ENCODE results near the gene RELL2.

The RELL2 gene

GRCh38 chr5:141597814-141598213 lies 39.0 kb upstream of the RELL2 start:
- no peak for TF ChIP-seq CTCF (conservative IDR thresholded peaks at IDR 0.05; ENCODE audit: low read depth, low read length)
- no peak overlapping the region for H3K4me2 ChIP-seq
- H3K4me1 ChIP-seq (ENCODE audit: low read depth, poor library complexity, severe bottlenecking), result peaks cover 12% of the 10 kb centered on the region
- no peak overlapping the region for H3K27ac ChIP-seq
- no peaks in the 10 kb centered on the region for H4K20me1 ChIP-seq (ENCODE audit: insufficient read depth)
- H3K27me3 ChIP-seq (ENCODE audit: insufficient read depth, low read depth), result no peaks in the 10 kb centered on the region
- H3K4me3 ChIP-seq (IDR thresholded peaks at IDR 0.05; ENCODE audit: insufficient read depth, low read depth, low read length), result no peak overlapping the region
- peaks cover 27% of the 10 kb centered on the region; the same call in 1 of the 2 replicates for H3K79me2 ChIP-seq (ENCODE audit: insufficient read depth, low read depth)
- no peaks in the 10 kb centered on the region for H3K36me3 ChIP-seq (ENCODE audit: insufficient read depth)
- no peak overlapping the region for H2AFZ ChIP-seq (ENCODE audit: low read depth)
- no peak overlapping the region for H3K9ac ChIP-seq

- Histone ChIP-seq H3K4me1 (ENCODE audit: low read depth, poor library complexity, severe bottlenecking) (peaks cover 17% of the 10 kb centered on the region), H3K4me2 (no peak overlapping the region), H3K27ac (no peak overlapping the region), H3K27me3 (ENCODE audit: insufficient read depth, low read depth) (no peaks in the 10 kb centered on the region), H3K79me2 (ENCODE audit: insufficient read depth, low read depth) (peaks cover 34% of the 10 kb centered on the region; the same call in 1 of the 2 replicates), H2AFZ (ENCODE audit: low read depth) (no peak overlapping the region), H3K9ac (no peak overlapping the region), H4K20me1 (ENCODE audit: insufficient read depth) (no peaks in the 10 kb centered on the region), H3K4me3 (IDR thresholded peaks at IDR 0.05; ENCODE audit: insufficient read depth, low read depth, low read length) (no peak overlapping the region), H3K36me3 (ENCODE audit: insufficient read depth) (no peaks in the 10 kb centered on the region)
- no peak for TF ChIP-seq CTCF (conservative IDR thresholded peaks at IDR 0.05; ENCODE audit: low read depth, low read length)
Measured at GRCh38 chr5:141598391-141599345, 38.1 kb upstream of the RELL2 start.

- Histone ChIP-seq H3K4me2 (no peak overlapping the region), H3K4me1 (ENCODE audit: low read depth, poor library complexity, severe bottlenecking) (peaks cover 36% of the 10 kb centered on the region), H2AFZ (ENCODE audit: low read depth) (no peak overlapping the region), H3K27me3 (ENCODE audit: insufficient read depth, low read depth) (no peaks in the 10 kb centered on the region), H3K4me3 (IDR thresholded peaks at IDR 0.05; ENCODE audit: insufficient read depth, low read depth, low read length) (no peak overlapping the region), H4K20me1 (ENCODE audit: insufficient read depth) (no peaks in the 10 kb centered on the region), H3K36me3 (ENCODE audit: insufficient read depth) (no peaks in the 10 kb centered on the region), H3K9ac (no peak overlapping the region), H3K79me2 (ENCODE audit: insufficient read depth, low read depth) (peaks cover 58% of the 10 kb centered on the region; the same call in 1 of the 2 replicates), H3K27ac (no peak overlapping the region)
- TF ChIP-seq CTCF (conservative IDR thresholded peaks at IDR 0.05; ENCODE audit: low read depth, low read length), result no peak
Measured at GRCh38 chr5:141602606-141603005, 34.2 kb upstream of the RELL2 start.

- H2AFZ ChIP-seq (ENCODE audit: low read depth), result no peak overlapping the region
Measured at GRCh38 chr5:141603923-141604717, 32.7 kb upstream of the RELL2 start.

More at GRCh38 chr5:141603923-141604717, 32.7 kb upstream of the RELL2 start:
- no peak overlapping the region for H3K9ac ChIP-seq
- H3K27me3 ChIP-seq (ENCODE audit: insufficient read depth, low read depth), result no peaks in the 10 kb centered on the region
- no peak overlapping the region for H3K4me3 ChIP-seq (IDR thresholded peaks at IDR 0.05; ENCODE audit: insufficient read depth, low read depth, low read length)
- no peaks in the 10 kb centered on the region for H4K20me1 ChIP-seq (ENCODE audit: insufficient read depth)
- H3K4me1 ChIP-seq (ENCODE audit: low read depth, poor library complexity, severe bottlenecking), result peaks cover 32% of the 10 kb centered on the region
- H3K4me2 ChIP-seq, result no peak overlapping the region
- no peak overlapping the region for H3K27ac ChIP-seq
- TF ChIP-seq CTCF (conservative IDR thresholded peaks at IDR 0.05; ENCODE audit: low read depth, low read length), result no peak
- H3K36me3 ChIP-seq (ENCODE audit: insufficient read depth), result no peaks in the 10 kb centered on the region
- H3K79me2 ChIP-seq (ENCODE audit: insufficient read depth, low read depth), result peaks cover 70% of the 10 kb centered on the region; the same call in 1 of the 2 replicates

Data from KMS-11 (cell line).